ENCODE measurements around the gene FASN. TPM values are rescaled to one million over a fixed set of nuclear protein-coding genes. Genes with fewer than 3 reads are reported as not detected.

FASN gene
- polyA plus RNA-seq, 1 of the 3 experiments (the other 2 are of a cell fraction) = 55.1 TPM

DNA sequence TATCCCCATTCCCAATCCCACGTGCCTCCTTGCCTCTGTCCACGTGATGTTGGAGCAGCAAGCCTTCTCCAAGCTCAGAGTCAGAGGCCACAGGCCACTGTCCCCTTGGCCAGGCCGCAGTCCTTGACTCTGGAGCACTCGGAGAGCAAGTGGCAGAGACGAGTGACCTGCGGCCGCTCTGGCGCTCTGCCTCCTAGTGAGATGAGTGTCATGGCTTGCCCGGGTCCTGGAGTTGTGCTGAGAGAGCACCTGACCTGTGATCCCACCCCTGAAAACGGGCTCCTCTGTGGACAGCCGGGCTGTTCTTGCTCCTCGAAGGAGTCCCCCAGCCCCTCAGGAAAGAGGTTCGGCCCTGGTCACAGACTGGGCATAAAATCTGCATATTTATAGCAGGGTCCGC, 10.0 kb upstream of the FASN start:
- 97% methylated on average over 14 of the region's 14 CpGs for WGBS (ENCODE audit: low lambda C conversion rate)
- POLR2A ChIA-PET = interaction anchor here (0.6 to 2.3 kb wide), 2 partner anchors 10 to 583 kb away, joined by 3 to 13 read pairs; partner anchors contain the start of gene FASN
- no peak overlapping the region for H3K9ac ChIP-seq
- H2AFZ ChIP-seq (ENCODE audit: low read depth) = no peak overlapping the region
- no peak overlapping the region for H3K4me3 ChIP-seq (ENCODE audit: low read depth in 2 of 2, low read length in 1 of 2)
- CTCF ChIA-PET = interaction anchor here (0.6 to 5.2 kb wide), 7 partner anchors 9 to 148 kb away, joined by 3 to 45 read pairs (median 13); partner anchors contain the start of genes NOTUM and RAC3
- no peak overlapping the region; a peak in 1 of 4 replicates for H3K27ac ChIP-seq (ENCODE audit: low read depth in 2 of 2, low read length in 1 of 2)
- no peaks in the 10 kb centered on the region for H3K9me2 ChIP-seq
- H3K9me3 ChIP-seq = no peaks in the 10 kb centered on the region
- DNase-seq = no peak
- H3F3A ChIP-seq (replicated peaks; ENCODE audit: insufficient read depth) = peaks cover 7% of the 10 kb centered on the region
- peaks cover 9 to 12% of the 10 kb centered on the region in 2 experiments for H3K36me3 ChIP-seq (replicated peaks in 1 of 2; ENCODE audit: control insufficient read depth in 1 of 2, insufficient read depth in 2 of 2, low read length in 1 of 2)
- peaks cover 11 to 46% of the 10 kb centered on the region in 2 experiments; a peak in 3 of 4 replicates for H3K4me1 ChIP-seq (ENCODE audit: control insufficient read depth in 1 of 2, insufficient read depth in 2 of 2, low read depth in 1 of 2, low read length in 1 of 2)
- H3K79me2 ChIP-seq (ENCODE audit: insufficient read depth) = no peaks in the 10 kb centered on the region
- H3K27me3 ChIP-seq (ENCODE audit: insufficient read depth) = no peaks in the 10 kb centered on the region
- no peak overlapping the region for H3K4me2 ChIP-seq
- TF ChIP-seq ELF1 (IDR thresholded peaks at IDR 0.05) (no peak), TAF1 (IDR thresholded peaks at IDR 0.05; ENCODE audit: borderline replicate concordance, low read depth, low read length) (no peak), YY1 (IDR thresholded peaks at IDR 0.05; ENCODE audit: low read depth) (no peak), SMC3 (IDR thresholded peaks at IDR 0.05; ENCODE audit: low read depth, low read length) (no peak), JUND (IDR thresholded peaks at IDR 0.05) (no peak), NFIC (IDR thresholded peaks at IDR 0.05; ENCODE audit: borderline replicate concordance) (no peak), POLR2AphosphoS5 (IDR thresholded peaks at IDR 0.05; ENCODE audit: low read depth, low read length) (no peak), TEAD4 (IDR thresholded peaks at IDR 0.05; ENCODE audit: borderline replicate concordance, insufficient read depth) (no peak), EZH2phosphoT487 (IDR thresholded peaks at IDR 0.05; ENCODE audit: borderline replicate concordance, low read depth) (no peak), FOXM1 (IDR thresholded peaks at IDR 0.05; ENCODE audit: low read depth) (no peak), TCF12 (IDR thresholded peaks at IDR 0.05) (no peak), RCOR1 (IDR thresholded peaks at IDR 0.05; ENCODE audit: low read length) (no peak), MEF2A (IDR thresholded peaks at IDR 0.05; ENCODE audit: borderline replicate concordance, low read depth) (no peak), RAD21 (IDR thresholded peaks at IDR 0.05; ENCODE audit: low read length) (no peak)
- TF ChIP-seq, protein P1, sequence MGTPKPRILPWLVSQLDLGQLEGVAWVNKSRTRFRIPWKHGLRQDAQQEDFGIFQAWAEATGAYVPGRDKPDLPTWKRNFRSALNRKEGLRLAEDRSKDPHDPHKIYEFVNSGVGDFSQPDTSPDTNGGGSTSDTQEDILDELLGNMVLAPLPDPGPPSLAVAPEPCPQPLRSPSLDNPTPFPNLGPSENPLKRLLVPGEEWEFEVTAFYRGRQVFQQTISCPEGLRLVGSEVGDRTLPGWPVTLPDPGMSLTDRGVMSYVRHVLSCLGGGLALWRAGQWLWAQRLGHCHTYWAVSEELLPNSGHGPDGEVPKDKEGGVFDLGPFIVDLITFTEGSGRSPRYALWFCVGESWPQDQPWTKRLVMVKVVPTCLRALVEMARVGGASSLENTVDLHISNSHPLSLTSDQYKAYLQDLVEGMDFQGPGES (IDR thresholded peaks at IDR 0.05; ENCODE audit: low read depth, low read length) = no peak
- TF ChIP-seq, protein P2, sequence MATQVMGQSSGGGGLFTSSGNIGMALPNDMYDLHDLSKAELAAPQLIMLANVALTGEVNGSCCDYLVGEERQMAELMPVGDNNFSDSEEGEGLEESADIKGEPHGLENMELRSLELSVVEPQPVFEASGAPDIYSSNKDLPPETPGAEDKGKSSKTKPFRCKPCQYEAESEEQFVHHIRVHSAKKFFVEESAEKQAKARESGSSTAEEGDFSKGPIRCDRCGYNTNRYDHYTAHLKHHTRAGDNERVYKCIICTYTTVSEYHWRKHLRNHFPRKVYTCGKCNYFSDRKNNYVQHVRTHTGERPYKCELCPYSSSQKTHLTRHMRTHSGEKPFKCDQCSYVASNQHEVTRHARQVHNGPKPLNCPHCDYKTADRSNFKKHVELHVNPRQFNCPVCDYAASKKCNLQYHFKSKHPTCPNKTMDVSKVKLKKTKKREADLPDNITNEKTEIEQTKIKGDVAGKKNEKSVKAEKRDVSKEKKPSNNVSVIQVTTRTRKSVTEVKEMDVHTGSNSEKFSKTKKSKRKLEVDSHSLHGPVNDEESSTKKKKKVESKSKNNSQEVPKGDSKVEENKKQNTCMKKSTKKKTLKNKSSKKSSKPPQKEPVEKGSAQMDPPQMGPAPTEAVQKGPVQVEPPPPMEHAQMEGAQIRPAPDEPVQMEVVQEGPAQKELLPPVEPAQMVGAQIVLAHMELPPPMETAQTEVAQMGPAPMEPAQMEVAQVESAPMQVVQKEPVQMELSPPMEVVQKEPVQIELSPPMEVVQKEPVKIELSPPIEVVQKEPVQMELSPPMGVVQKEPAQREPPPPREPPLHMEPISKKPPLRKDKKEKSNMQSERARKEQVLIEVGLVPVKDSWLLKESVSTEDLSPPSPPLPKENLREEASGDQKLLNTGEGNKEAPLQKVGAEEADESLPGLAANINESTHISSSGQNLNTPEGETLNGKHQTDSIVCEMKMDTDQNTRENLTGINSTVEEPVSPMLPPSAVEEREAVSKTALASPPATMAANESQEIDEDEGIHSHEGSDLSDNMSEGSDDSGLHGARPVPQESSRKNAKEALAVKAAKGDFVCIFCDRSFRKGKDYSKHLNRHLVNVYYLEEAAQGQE (IDR thresholded peaks at IDR 0.05; ENCODE audit: low read depth, low read length) = no peak
- TF ChIP-seq, protein P3, sequence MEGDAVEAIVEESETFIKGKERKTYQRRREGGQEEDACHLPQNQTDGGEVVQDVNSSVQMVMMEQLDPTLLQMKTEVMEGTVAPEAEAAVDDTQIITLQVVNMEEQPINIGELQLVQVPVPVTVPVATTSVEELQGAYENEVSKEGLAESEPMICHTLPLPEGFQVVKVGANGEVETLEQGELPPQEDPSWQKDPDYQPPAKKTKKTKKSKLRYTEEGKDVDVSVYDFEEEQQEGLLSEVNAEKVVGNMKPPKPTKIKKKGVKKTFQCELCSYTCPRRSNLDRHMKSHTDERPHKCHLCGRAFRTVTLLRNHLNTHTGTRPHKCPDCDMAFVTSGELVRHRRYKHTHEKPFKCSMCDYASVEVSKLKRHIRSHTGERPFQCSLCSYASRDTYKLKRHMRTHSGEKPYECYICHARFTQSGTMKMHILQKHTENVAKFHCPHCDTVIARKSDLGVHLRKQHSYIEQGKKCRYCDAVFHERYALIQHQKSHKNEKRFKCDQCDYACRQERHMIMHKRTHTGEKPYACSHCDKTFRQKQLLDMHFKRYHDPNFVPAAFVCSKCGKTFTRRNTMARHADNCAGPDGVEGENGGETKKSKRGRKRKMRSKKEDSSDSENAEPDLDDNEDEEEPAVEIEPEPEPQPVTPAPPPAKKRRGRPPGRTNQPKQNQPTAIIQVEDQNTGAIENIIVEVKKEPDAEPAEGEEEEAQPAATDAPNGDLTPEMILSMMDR (IDR thresholded peaks at IDR 0.05) = no peak
- TF ChIP-seq, protein P4, sequence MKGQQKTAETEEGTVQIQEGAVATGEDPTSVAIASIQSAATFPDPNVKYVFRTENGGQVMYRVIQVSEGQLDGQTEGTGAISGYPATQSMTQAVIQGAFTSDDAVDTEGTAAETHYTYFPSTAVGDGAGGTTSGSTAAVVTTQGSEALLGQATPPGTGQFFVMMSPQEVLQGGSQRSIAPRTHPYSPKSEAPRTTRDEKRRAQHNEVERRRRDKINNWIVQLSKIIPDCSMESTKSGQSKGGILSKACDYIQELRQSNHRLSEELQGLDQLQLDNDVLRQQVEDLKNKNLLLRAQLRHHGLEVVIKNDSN (IDR thresholded peaks at IDR 0.05; ENCODE audit: borderline replicate concordance, low read depth) = no peak
- TF ChIP-seq, protein P5, sequence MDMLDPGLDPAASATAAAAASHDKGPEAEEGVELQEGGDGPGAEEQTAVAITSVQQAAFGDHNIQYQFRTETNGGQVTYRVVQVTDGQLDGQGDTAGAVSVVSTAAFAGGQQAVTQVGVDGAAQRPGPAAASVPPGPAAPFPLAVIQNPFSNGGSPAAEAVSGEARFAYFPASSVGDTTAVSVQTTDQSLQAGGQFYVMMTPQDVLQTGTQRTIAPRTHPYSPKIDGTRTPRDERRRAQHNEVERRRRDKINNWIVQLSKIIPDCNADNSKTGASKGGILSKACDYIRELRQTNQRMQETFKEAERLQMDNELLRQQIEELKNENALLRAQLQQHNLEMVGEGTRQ (IDR thresholded peaks at IDR 0.05; ENCODE audit: borderline replicate concordance, low read depth, low read length) = no peak
- H4K20me1 ChIP-seq (ENCODE audit: insufficient read depth) = no peaks in the 10 kb centered on the region
